MM.1S (cell line): ENCODE data around the gene PPP1R12A.

Source experiments
- CTCF ChIP-seq: fragments of 300-600 bp; sonication (generic); IDR thresholded peaks from 2 replicates; pipeline ENCODE4 v1.5.1; 2016; ENCODE audit warnings: antibody characterized with exemption, low read length, mixed read lengths
- EZH2 ChIP-seq: fragments of 300-600 bp; sonication (generic); optimal IDR thresholded peaks from 2 replicates; pipeline ENCODE3; 2017; ENCODE audit warnings: low read depth, mild to moderate bottlenecking, antibody characterized with exemption, low read length, mixed read lengths

- TF ChIP-seq CTCF (peak; percentile 70), EZH2 (no peak)
Measured at GRCh38 chr12:79886917-79887519, 47.9 kb downstream of the PPP1R12A start.
